ENCODE measurements around the gene GNG7. TPM values are rescaled to one million over a fixed set of nuclear protein-coding genes. Genes with fewer than 3 reads are reported as not detected.

Gene GNG7
- total RNA-seq, 1 donor from 2014 or later, result 1.8 TPM

GRCh38 chr19:2653710-2654707 lies 48.5 kb downstream of the GNG7 start:
- Mint-ChIP-seq H3K27ac (ENCODE audit: unreplicated experiment) (no peak overlapping the region), H3K9me3 (ENCODE audit: unreplicated experiment) (peaks cover 2% of the 10 kb centered on the region), H3K4me1 (ENCODE audit: low read depth, unreplicated experiment) (no peaks in the 10 kb centered on the region), H3K4me3 (ENCODE audit: unreplicated experiment) (no peak overlapping the region), H3K36me3 (ENCODE audit: low read depth, unreplicated experiment) (no peaks in the 10 kb centered on the region), H3K27me3 (ENCODE audit: low read depth, unreplicated experiment) (peaks cover 12% of the 10 kb centered on the region)
- Histone ChIP-seq H3K4me2 (ENCODE audit: low read length) (no peak overlapping the region), H4K20me1 (ENCODE audit: insufficient read depth, low read length) (no peaks in the 10 kb centered on the region), H3K9ac (ENCODE audit: low read length) (no peak overlapping the region), H3K79me2 (ENCODE audit: insufficient read depth, low read length) (no peaks in the 10 kb centered on the region), H3K36me3 (ENCODE audit: insufficient read depth, low read length) (no peaks in the 10 kb centered on the region), H2AFZ (ENCODE audit: low read depth, low read length) (no peak overlapping the region), H3K4me1 (ENCODE audit: insufficient read depth, low read length) (no peaks in the 10 kb centered on the region), H3K27me3 (ENCODE audit: insufficient read depth, low read length) (peaks cover 4% of the 10 kb centered on the region), H3K4me3 (ENCODE audit: insufficient read depth, low read depth, low read length) (no peak overlapping the region), H3K9me3 (ENCODE audit: insufficient read depth, low read depth, low read length) (no peaks in the 10 kb centered on the region), H3K27ac (ENCODE audit: low read depth, low read length) (no peak overlapping the region)
- TF ChIP-seq CTCF (IDR thresholded peaks at IDR 0.05; ENCODE audit: insufficient read depth, low read depth, low read length) (no peak), EZH2 (IDR thresholded peaks at IDR 0.05; ENCODE audit: insufficient read depth, low read length) (no peak)
- DNase-seq (ENCODE audit: low read depth) (no peak), FAIRE-seq (no peak)

GRCh38 chr19:2653218-2653617 lies 49.3 kb downstream of the GNG7 start:
- Mint-ChIP-seq H3K27me3 (ENCODE audit: low read depth, unreplicated experiment) (peaks cover 8% of the 10 kb centered on the region), H3K36me3 (ENCODE audit: low read depth, unreplicated experiment) (no peaks in the 10 kb centered on the region), H3K4me1 (ENCODE audit: low read depth, unreplicated experiment) (no peaks in the 10 kb centered on the region), H3K4me3 (ENCODE audit: unreplicated experiment) (no peak overlapping the region), H3K27ac (ENCODE audit: unreplicated experiment) (no peak overlapping the region), H3K9me3 (ENCODE audit: unreplicated experiment) (peaks cover 2% of the 10 kb centered on the region)
- H3K36me3 ChIP-seq (ENCODE audit: insufficient read depth, low read length), result no peaks in the 10 kb centered on the region
- no peaks in the 10 kb centered on the region for H4K20me1 ChIP-seq (ENCODE audit: insufficient read depth, low read length)
- H3K4me1 ChIP-seq (ENCODE audit: insufficient read depth, low read length), result no peaks in the 10 kb centered on the region
- no peak overlapping the region for H3K9ac ChIP-seq (ENCODE audit: low read length)
- H3K4me3 ChIP-seq (ENCODE audit: insufficient read depth, low read depth, low read length), result no peak overlapping the region
- no peak overlapping the region for H3K27ac ChIP-seq (ENCODE audit: low read depth, low read length)
- no peaks in the 10 kb centered on the region for H3K79me2 ChIP-seq (ENCODE audit: insufficient read depth, low read length)
- peaks cover 4% of the 10 kb centered on the region for H3K27me3 ChIP-seq (ENCODE audit: insufficient read depth, low read length)
- no peak for DNase-seq (ENCODE audit: low read depth)
- no peak for FAIRE-seq
- no peak for TF ChIP-seq EZH2 (IDR thresholded peaks at IDR 0.05; ENCODE audit: insufficient read depth, low read length)
- no peak for TF ChIP-seq CTCF (IDR thresholded peaks at IDR 0.05; ENCODE audit: insufficient read depth, low read depth, low read length)
- H3K9me3 ChIP-seq (ENCODE audit: insufficient read depth, low read depth, low read length), result no peaks in the 10 kb centered on the region
- H3K4me2 ChIP-seq (ENCODE audit: low read length), result no peak overlapping the region
- H2AFZ ChIP-seq (ENCODE audit: low read depth, low read length), result no peak overlapping the region

Data from astrocyte (in vitro differentiated cells and primary cell).